Activated CD4-positive, alpha-beta T cell treated with anti-CD3 and anti-CD28 coated beads, Interleukin-2, amount 10 ng/mL, durations not matched to agents 7 days and 5 days (primary cell): Measurements from ENCODE around the gene NCAPD2. TPM values are rescaled to one million over a fixed set of nuclear protein-coding genes. Genes with fewer than 3 reads are reported as not detected.

Source experiments
- CTCF ChIA-PET: fragments of 350-600 bp; sonication (Branson Sonifier 250); formaldehyde crosslinking; loops from one replicate; lab custom pipeline; 2021; ENCODE audit warnings: antibody characterized with exemption; lab: Charles Lee
- POLR2A ChIA-PET: fragments of 350-600 bp; sonication (Branson Sonifier 250); formaldehyde crosslinking; loops from one replicate; lab custom pipeline; 2021; ENCODE audit warnings: antibody characterized with exemption; lab: Charles Lee
- DNase-seq: peaks from one replicate; pipeline ENCODE4 v3.0.0-alpha.2; 2020
- H3K27ac Mint-ChIP-seq: one replicate; pipeline ENCODE4 v1.8.0; 2021; ENCODE audit warnings: mild to moderate bottlenecking, moderate library complexity, mixed read lengths
- H3K27me3 Mint-ChIP-seq: one replicate; pipeline ENCODE4 v1.8.0; 2021; ENCODE audit warnings: mixed read lengths
- H3K36me3 Mint-ChIP-seq: one replicate; pipeline ENCODE4 v1.8.0; 2021; ENCODE audit warnings: low read depth, mixed read lengths
- H3K4me1 Mint-ChIP-seq: one replicate; pipeline ENCODE4 v1.8.0; 2021; ENCODE audit warnings: mixed read lengths
- H3K4me3 Mint-ChIP-seq: one replicate; pipeline ENCODE4 v1.8.0; 2021; ENCODE audit warnings: mild to moderate bottlenecking, moderate library complexity, mixed read lengths
- H3K9me3 Mint-ChIP-seq: one replicate; pipeline ENCODE4 v1.8.0; 2021; ENCODE audit warnings: mixed read lengths
- total RNA-seq, 2 experiments: library from RNA; stranded (reverse); gene quantifications; one replicate each; pipeline ENCODE4 v1.2.3, GENCODE V29; 2021

NCAPD2 gene
- total RNA-seq, 2 experiments from 2014 or later = 191 to 202 TPM

GRCh38 chr12:6559500-6559899 is 65.6 kb downstream of the NCAPD2 start:
- H3K27me3 Mint-ChIP-seq = no peaks in the 10 kb centered on the region
- DNase-seq = no peak
- POLR2A ChIA-PET = no interaction called here
- no peak overlapping the region for H3K4me3 Mint-ChIP-seq
- no peaks in the 10 kb centered on the region for H3K9me3 Mint-ChIP-seq
- peaks cover 61% of the 10 kb centered on the region for H3K36me3 Mint-ChIP-seq
- CTCF ChIA-PET = interaction anchor here (0.5 to 12.6 kb wide), 7 partner anchors 9 to 293 kb away, joined by 3 to 135 read pairs (median 5); no protein-coding TSS in a partner anchor
- peaks cover 42% of the 10 kb centered on the region for H3K4me1 Mint-ChIP-seq
- no peak overlapping the region for H3K27ac Mint-ChIP-seq

- Mint-ChIP-seq H3K4me3 (no peak overlapping the region), H3K27me3 (no peaks in the 10 kb centered on the region), H3K36me3 (peaks cover 61% of the 10 kb centered on the region), H3K27ac (no peak overlapping the region), H3K4me1 (peaks cover 36% of the 10 kb centered on the region), H3K9me3 (no peaks in the 10 kb centered on the region)
- POLR2A ChIA-PET = no interaction called here
- DNase-seq = no peak
- CTCF ChIA-PET = interaction anchor here (1.1 to 12.6 kb wide), 4 partner anchors 10 to 292 kb away, joined by 3 to 135 read pairs (median 6); no protein-coding TSS in a partner anchor
Observed at GRCh38 chr12:6560501-6561205, 66.8 kb downstream of the NCAPD2 start.

- peaks cover 66% of the 10 kb centered on the region for H3K36me3 Mint-ChIP-seq
- peaks cover 43% of the 10 kb centered on the region for H3K4me1 Mint-ChIP-seq
- no peak overlapping the region for H3K4me3 Mint-ChIP-seq
- H3K27me3 Mint-ChIP-seq = no peaks in the 10 kb centered on the region
- ChIA-PET CTCF (interaction anchor here (0.6 to 5.3 kb wide), 7 partner anchors 8 to 474 kb away, joined by 3 to 34 read pairs (median 4); partner anchors contain the start of gene IFFO1), POLR2A (no interaction called here)
- no peaks in the 10 kb centered on the region for H3K9me3 Mint-ChIP-seq
- DNase-seq = no peak
- no peak overlapping the region for H3K27ac Mint-ChIP-seq
Observed at GRCh38 chr12:6562881-6563280, 69.0 kb downstream of the NCAPD2 start.

- Mint-ChIP-seq H3K27ac (no peak overlapping the region), H3K36me3 (peaks cover 68% of the 10 kb centered on the region), H3K4me1 (peaks cover 43% of the 10 kb centered on the region), H3K27me3 (no peaks in the 10 kb centered on the region), H3K4me3 (no peak overlapping the region), H3K9me3 (no peaks in the 10 kb centered on the region)
- peak; percentile 73 for DNase-seq
- ChIA-PET POLR2A (no interaction called here), CTCF (interaction anchor here (0.6 to 5.3 kb wide), 9 partner anchors 9 to 271 kb away, joined by 3 to 34 read pairs (median 4); partner anchors contain the start of gene IFFO1)
Observed at GRCh38 chr12:6563448-6564050, 69.6 kb downstream of the NCAPD2 start.

- H3K4me1 Mint-ChIP-seq = peaks cover 53% of the 10 kb centered on the region
- H3K27ac Mint-ChIP-seq = peak overlapping the region; percentile 99
- H3K9me3 Mint-ChIP-seq = no peaks in the 10 kb centered on the region
- peaks cover 64% of the 10 kb centered on the region for H3K36me3 Mint-ChIP-seq
- H3K27me3 Mint-ChIP-seq = no peaks in the 10 kb centered on the region
- ChIA-PET POLR2A (no interaction called here), CTCF (interaction anchor here (1.0 to 5.3 kb wide), 3 partner anchors 13 to 258 kb away, joined by 3 to 34 read pairs (median 3); partner anchors contain the start of gene IFFO1)
- no peak for DNase-seq
- H3K4me3 Mint-ChIP-seq = peak overlapping the region; percentile 100
Observed at GRCh38 chr12:6567112-6567670, 73.3 kb downstream of the NCAPD2 start.

- Mint-ChIP-seq H3K36me3 (peaks cover 64% of the 10 kb centered on the region), H3K9me3 (no peaks in the 10 kb centered on the region), H3K27ac (peak overlapping the region; percentile 74), H3K27me3 (no peaks in the 10 kb centered on the region), H3K4me3 (peak overlapping the region; percentile 100), H3K4me1 (peaks cover 48% of the 10 kb centered on the region)
- ChIA-PET CTCF (no interaction called here), POLR2A (no interaction called here)
- no peak for DNase-seq
Observed at GRCh38 chr12:6569312-6569711, 75.4 kb downstream of the NCAPD2 start.

- ChIA-PET POLR2A (interaction anchor here (0.6 kb wide), 1 partner anchor 119 kb away, joined by 4 read pairs; no protein-coding TSS in a partner anchor), CTCF (interaction anchor here (1.2 to 1.5 kb wide), 7 partner anchors 11 to 222 kb away, joined by 3 to 6 read pairs (median 4); partner anchors contain the start of gene CD4)
- peak overlapping the region; percentile 74 for H3K27ac Mint-ChIP-seq
- DNase-seq = no peak
- no peaks in the 10 kb centered on the region for H3K9me3 Mint-ChIP-seq
- H3K4me3 Mint-ChIP-seq = peak overlapping the region; percentile 100
- H3K27me3 Mint-ChIP-seq = no peaks in the 10 kb centered on the region
- peaks cover 65% of the 10 kb centered on the region for H3K36me3 Mint-ChIP-seq
- H3K4me1 Mint-ChIP-seq = peaks cover 48% of the 10 kb centered on the region
Observed at GRCh38 chr12:6569786-6570185, 75.9 kb downstream of the NCAPD2 start.

- peak; percentile 54 for DNase-seq
- H3K27me3 Mint-ChIP-seq = no peaks in the 10 kb centered on the region
- H3K4me3 Mint-ChIP-seq = no peak overlapping the region
- CTCF ChIA-PET = interaction anchor here (0.5 to 1.5 kb wide), 16 partner anchors 12 to 221 kb away, joined by 3 to 6 read pairs (median 3); partner anchors contain the start of gene CD4
- H3K4me1 Mint-ChIP-seq = peaks cover 48% of the 10 kb centered on the region
- no peaks in the 10 kb centered on the region for H3K9me3 Mint-ChIP-seq
- peaks cover 68% of the 10 kb centered on the region for H3K36me3 Mint-ChIP-seq
- POLR2A ChIA-PET = interaction anchor here (0.6 kb wide), 1 partner anchor 118 kb away, joined by 4 read pairs; no protein-coding TSS in a partner anchor
- H3K27ac Mint-ChIP-seq = peak overlapping the region; percentile 41
Observed at GRCh38 chr12:6570264-6570887, 76.5 kb downstream of the NCAPD2 start.

- POLR2A ChIA-PET = interaction anchor here (0.6 kb wide), 1 partner anchor 237 kb away, joined by 9 read pairs; no protein-coding TSS in a partner anchor
- Mint-ChIP-seq H3K36me3 (peaks cover 68% of the 10 kb centered on the region), H3K27me3 (no peaks in the 10 kb centered on the region), H3K27ac (no peak overlapping the region), H3K9me3 (no peaks in the 10 kb centered on the region), H3K4me3 (no peak overlapping the region), H3K4me1 (peaks cover 39% of the 10 kb centered on the region)
- DNase-seq = no peak
- CTCF ChIA-PET = interaction anchor here (0.5 to 1.4 kb wide), 4 partner anchors 24 to 263 kb away, joined by 3 read pairs; no protein-coding TSS in a partner anchor
Observed at GRCh38 chr12:6573001-6573400, 79.1 kb downstream of the NCAPD2 start.

GRCh38 chr12:6574576-6575295 is 80.8 kb downstream of the NCAPD2 start:
- CTCF ChIA-PET = no interaction called here
- Mint-ChIP-seq H3K9me3 (no peaks in the 10 kb centered on the region), H3K27ac (no peak overlapping the region), H3K4me3 (no peak overlapping the region), H3K36me3 (peaks cover 69% of the 10 kb centered on the region), H3K27me3 (no peaks in the 10 kb centered on the region), H3K4me1 (peaks cover 24% of the 10 kb centered on the region)
- POLR2A ChIA-PET = no interaction called here
- DNase-seq = no peak

- no peaks in the 10 kb centered on the region for H3K27me3 Mint-ChIP-seq
Observed at GRCh38 chr12:6575648-6576047, 81.7 kb downstream of the NCAPD2 start.

More at GRCh38 chr12:6575648-6576047, 81.7 kb downstream of the NCAPD2 start:
- DNase-seq = no peak
- H3K4me1 Mint-ChIP-seq = peaks cover 16% of the 10 kb centered on the region
- H3K4me3 Mint-ChIP-seq = no peak overlapping the region
- H3K27ac Mint-ChIP-seq = no peak overlapping the region
- POLR2A ChIA-PET = no interaction called here
- peaks cover 67% of the 10 kb centered on the region for H3K36me3 Mint-ChIP-seq
- CTCF ChIA-PET = interaction anchor here (0.7 to 1.1 kb wide), 2 partner anchors 79 to 110 kb away, joined by 3 to 4 read pairs; no protein-coding TSS in a partner anchor
- H3K9me3 Mint-ChIP-seq = no peaks in the 10 kb centered on the region
